ENCODE measurements around the gene EPHA1. TPM values are rescaled to one million over a fixed set of nuclear protein-coding genes. Genes with fewer than 3 reads are reported as not detected.

Gene EPHA1
- total RNA-seq, 1 donor from 2014 or later: 2.6 TPM

DNA sequence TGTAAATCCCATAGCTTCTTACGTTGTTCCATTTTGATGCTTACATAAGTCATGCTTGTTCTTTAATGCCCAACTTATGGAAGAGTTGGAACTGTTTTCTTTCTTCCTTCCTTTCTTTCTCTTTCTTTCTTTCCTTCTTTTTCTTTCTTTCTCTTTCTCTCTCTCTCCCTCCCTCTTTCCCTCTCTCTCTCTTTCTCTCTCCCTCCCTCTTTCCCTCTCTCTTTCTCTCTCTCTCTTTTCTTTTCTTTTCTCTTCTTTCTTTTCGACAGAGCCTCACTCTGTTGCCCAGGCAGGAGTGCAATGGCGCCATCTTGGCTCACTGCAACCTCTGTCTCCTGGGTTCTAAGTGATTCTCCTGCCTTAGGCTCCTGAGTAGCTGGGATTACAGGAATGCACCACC, 65.1 kb downstream of the EPHA1 start:
- Histone ChIP-seq H2AFZ (ENCODE audit: low read depth, low read length) (no peak overlapping the region), H3K4me3 (ENCODE audit: insufficient read depth, low read depth, low read length) (no peak overlapping the region), H3K27ac (ENCODE audit: low read depth, low read length) (no peak overlapping the region), H4K20me1 (ENCODE audit: insufficient read depth, low read length) (no peaks in the 10 kb centered on the region), H3K4me2 (ENCODE audit: low read length) (no peak overlapping the region), H3K27me3 (ENCODE audit: insufficient read depth, low read length) (peaks cover 19% of the 10 kb centered on the region), H3K9ac (ENCODE audit: low read length) (no peak overlapping the region), H3K9me3 (ENCODE audit: insufficient read depth, low read depth, low read length) (no peaks in the 10 kb centered on the region), H3K4me1 (ENCODE audit: insufficient read depth, low read length) (no peaks in the 10 kb centered on the region), H3K79me2 (ENCODE audit: insufficient read depth, low read length) (no peaks in the 10 kb centered on the region), H3K36me3 (ENCODE audit: insufficient read depth, low read length) (no peaks in the 10 kb centered on the region)
- FAIRE-seq (no peak), DNase-seq (ENCODE audit: low read depth) (no peak)
- Mint-ChIP-seq H3K4me3 (ENCODE audit: unreplicated experiment) (no peak overlapping the region), H3K36me3 (ENCODE audit: low read depth, unreplicated experiment) (peaks cover 2% of the 10 kb centered on the region), H3K27me3 (ENCODE audit: low read depth, unreplicated experiment) (peaks cover 41% of the 10 kb centered on the region), H3K27ac (ENCODE audit: unreplicated experiment) (no peak overlapping the region), H3K9me3 (ENCODE audit: unreplicated experiment) (no peaks in the 10 kb centered on the region), H3K4me1 (ENCODE audit: low read depth, unreplicated experiment) (no peaks in the 10 kb centered on the region)
- no peak for TF ChIP-seq CTCF (IDR thresholded peaks at IDR 0.05; ENCODE audit: insufficient read depth, low read depth, low read length)

DNA sequence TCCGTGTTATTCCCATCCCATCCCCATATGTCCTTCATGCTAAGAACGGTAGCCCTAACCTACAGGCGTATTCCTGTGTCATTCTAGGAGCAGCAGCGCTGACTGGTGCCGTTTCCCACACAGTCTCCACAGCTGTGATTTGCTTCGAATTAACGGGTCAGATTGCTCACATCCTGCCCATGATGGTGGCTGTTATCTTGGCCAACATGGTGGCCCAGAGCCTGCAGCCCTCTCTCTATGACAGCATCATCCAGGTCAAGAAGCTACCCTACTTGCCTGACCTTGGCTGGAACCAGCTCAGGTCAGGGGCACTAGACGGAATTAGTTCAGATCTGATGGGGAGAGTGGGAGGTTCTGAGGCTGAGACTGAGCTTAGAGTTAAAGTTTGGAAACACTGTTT, 66.8 kb downstream of the EPHA1 start:
- Mint-ChIP-seq H3K27ac (ENCODE audit: unreplicated experiment) (no peak overlapping the region), H3K27me3 (ENCODE audit: low read depth, unreplicated experiment) (peaks cover 37% of the 10 kb centered on the region), H3K4me1 (ENCODE audit: low read depth, unreplicated experiment) (no peaks in the 10 kb centered on the region), H3K36me3 (ENCODE audit: low read depth, unreplicated experiment) (peaks cover 2% of the 10 kb centered on the region), H3K9me3 (ENCODE audit: unreplicated experiment) (no peaks in the 10 kb centered on the region), H3K4me3 (ENCODE audit: unreplicated experiment) (no peak overlapping the region)
- no peak overlapping the region for H2AFZ ChIP-seq (ENCODE audit: low read depth, low read length)
- H3K27ac ChIP-seq (ENCODE audit: low read depth, low read length): no peak overlapping the region
- no peaks in the 10 kb centered on the region for H3K36me3 ChIP-seq (ENCODE audit: insufficient read depth, low read length)
- no peak for DNase-seq (ENCODE audit: low read depth)
- no peaks in the 10 kb centered on the region for H3K4me1 ChIP-seq (ENCODE audit: insufficient read depth, low read length)
- FAIRE-seq: no peak
- H3K4me3 ChIP-seq (ENCODE audit: insufficient read depth, low read depth, low read length): no peak overlapping the region
- H4K20me1 ChIP-seq (ENCODE audit: insufficient read depth, low read length): no peaks in the 10 kb centered on the region
- peaks cover 18% of the 10 kb centered on the region for H3K27me3 ChIP-seq (ENCODE audit: insufficient read depth, low read length)
- no peaks in the 10 kb centered on the region for H3K79me2 ChIP-seq (ENCODE audit: insufficient read depth, low read length)
- TF ChIP-seq CTCF (IDR thresholded peaks at IDR 0.05; ENCODE audit: insufficient read depth, low read depth, low read length): no peak
- TF ChIP-seq EZH2 (IDR thresholded peaks at IDR 0.05; ENCODE audit: insufficient read depth, low read length): no peak
- no peak overlapping the region for H3K9ac ChIP-seq (ENCODE audit: low read length)
- no peaks in the 10 kb centered on the region for H3K9me3 ChIP-seq (ENCODE audit: insufficient read depth, low read depth, low read length)
- H3K4me2 ChIP-seq (ENCODE audit: low read length): no peak overlapping the region

Small RNA genes within 50 kb of the gene (microRNA-seq; reads per million reads assigned to microRNA genes)
- gene MIR6892: 6.8 reads per million, percentile 28 among the genes with 10 or more reads in this experiment

Other genes starting within 250 kb of the EPHA1 start
- not detected in 2 replicates for gene TAS2R39, start 225.4 kb downstream of the EPHA1 start, total RNA-seq
- not detected in 2 replicates for gene TAS2R40, start 186.8 kb downstream of the EPHA1 start, total RNA-seq
- gene GSTK1, start 145.4 kb downstream of the EPHA1 start, total RNA-seq: 97.5 and 102 TPM in 2 replicates
- 0.20 TPM in 1 of 2 replicates, not detected in the other for gene TMEM139, start 123.9 kb downstream of the EPHA1 start, total RNA-seq
- gene CASP2, start 120.5 kb downstream of the EPHA1 start, total RNA-seq: 32.6 and 38.0 TPM in 2 replicates
- not detected in 2 replicates for gene CLCN1, start 92.7 kb downstream of the EPHA1 start, total RNA-seq
- gene FAM131B, start 46.1 kb downstream of the EPHA1 start, total RNA-seq: 7.6 and 8.0 TPM in 2 replicates
- 477 and 523 TPM in 2 replicates for gene ZYX, start 27.5 kb downstream of the EPHA1 start, total RNA-seq
- not detected in 2 replicates for gene TAS2R60, start 34.6 kb upstream of the EPHA1 start, total RNA-seq
- gene TAS2R41, start 69.0 kb upstream of the EPHA1 start, total RNA-seq: not detected in 2 replicates
- 0.26 TPM in 1 of 2 replicates, not detected in the other for gene CTAGE15, start 162.9 kb upstream of the EPHA1 start, total RNA-seq
- 1.9 and 2.0 TPM in 2 replicates for gene TCAF2, start 212.1 kb upstream of the EPHA1 start, total RNA-seq

Data from astrocyte (in vitro differentiated cells and primary cell).